ENCODE results near the gene LRFN4. TPM values are rescaled to one million over a fixed set of nuclear protein-coding genes. Genes with fewer than 3 reads are reported as not detected.

Gene LRFN4
- total RNA-seq, 1 donor from 2014 or later = 12.0 TPM

DNA sequence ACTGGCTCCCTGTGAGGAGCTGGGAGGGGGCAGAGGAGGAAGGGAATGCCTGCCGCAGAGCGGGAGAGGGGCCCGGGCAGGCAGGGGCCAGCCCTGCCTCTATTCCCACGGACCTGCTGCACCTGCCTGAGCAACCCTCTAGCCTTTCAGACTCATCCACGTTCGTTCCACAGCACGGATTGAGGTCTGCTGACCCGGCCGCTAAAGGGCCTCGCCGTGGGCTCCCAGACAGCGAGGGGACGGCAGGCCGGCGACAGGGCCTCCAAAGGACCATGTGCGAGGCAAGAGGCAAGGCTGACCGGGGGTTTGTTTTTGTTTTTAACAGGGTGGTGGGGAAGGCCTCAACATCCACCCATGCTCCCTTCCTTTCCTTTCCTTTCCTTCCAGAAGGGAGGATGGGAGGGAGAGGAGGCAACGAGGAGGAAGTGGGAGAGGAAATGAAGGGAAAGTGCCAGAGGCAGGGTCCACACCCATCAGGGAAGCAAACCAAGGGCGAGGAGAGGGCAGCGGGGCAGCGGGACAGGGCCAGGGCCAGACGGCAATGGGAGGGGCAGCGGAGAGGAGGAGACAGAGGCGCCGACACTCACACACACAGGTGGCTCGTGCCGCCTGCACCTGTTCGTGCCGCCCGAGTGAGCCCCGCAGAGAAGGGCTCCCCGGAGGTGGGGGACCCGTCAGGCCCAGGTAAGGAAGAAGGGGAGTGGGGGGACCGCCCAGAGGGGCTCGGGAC lies 7.5 kb downstream of the LRFN4 start:
- no peak overlapping the region for H3K4me3 ChIP-seq (ENCODE audit: low read length in 3 of 3)
- no peaks in the 10 kb centered on the region for H3K4me1 ChIP-seq (ENCODE audit: control insufficient read depth in 3 of 3, insufficient read depth in 3 of 3, low read length in 3 of 3)
- no peaks in the 10 kb centered on the region for H3K9me3 ChIP-seq (ENCODE audit: control insufficient read depth in 3 of 3, low read length in 3 of 3)
- no peak overlapping the region for H3K27ac ChIP-seq (ENCODE audit: low read depth, low read length)
- H3K27me3 ChIP-seq (ENCODE audit: control insufficient read depth in 3 of 3, insufficient read depth in 3 of 3, low read length in 3 of 3) = no peaks in the 10 kb centered on the region
- H3K9ac ChIP-seq (ENCODE audit: low read depth in 1 of 3, low read length in 3 of 3) = no peak overlapping the region
- H3K36me3 ChIP-seq (ENCODE audit: control insufficient read depth in 3 of 3, insufficient read depth in 3 of 3, low read length in 3 of 3) = peaks cover 0 to 8% (median 5%) of the 10 kb centered on the region in 3 donors

GRCh38 chr11:66864924-66865697 lies 8.2 kb downstream of the LRFN4 start:
- Histone ChIP-seq H3K4me1 (ENCODE audit: control insufficient read depth in 3 of 3, insufficient read depth in 3 of 3, low read length in 3 of 3) (no peaks in the 10 kb centered on the region), H3K4me3 (ENCODE audit: low read length in 3 of 3) (no peak overlapping the region), H3K27ac (ENCODE audit: low read depth, low read length) (no peak overlapping the region)

DNA sequence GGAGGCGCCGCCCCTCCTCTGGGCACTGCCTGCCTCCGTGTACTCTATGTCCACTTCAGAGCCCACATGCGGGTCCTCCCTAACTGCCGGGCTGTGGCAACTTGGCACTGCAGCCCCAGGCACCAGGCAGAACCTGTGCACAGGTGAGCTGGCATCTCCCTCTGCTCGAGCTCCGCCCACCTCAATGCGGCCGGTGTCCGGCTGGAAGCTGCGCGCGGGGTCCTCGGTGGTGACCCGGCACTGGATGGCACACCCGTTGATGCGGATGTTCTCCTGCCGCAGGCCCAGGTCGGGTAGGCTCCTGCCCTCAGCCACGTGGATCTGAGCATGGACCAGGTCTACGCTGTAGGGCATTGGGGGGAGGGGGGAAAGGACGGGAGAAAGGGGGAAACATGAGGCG lies 9.1 kb downstream of the LRFN4 start:
- Histone ChIP-seq H3K4me3 (ENCODE audit: low read length in 3 of 3) (no peak overlapping the region), H3K36me3 (ENCODE audit: control insufficient read depth in 3 of 3, insufficient read depth in 3 of 3, low read length in 3 of 3) (peaks cover 5 to 19% (median 14%) of the 10 kb centered on the region in 3 donors), H3K9ac (ENCODE audit: low read depth in 1 of 3, low read length in 3 of 3) (no peak overlapping the region), H3K27ac (ENCODE audit: low read depth, low read length) (no peak overlapping the region), H3K9me3 (ENCODE audit: control insufficient read depth in 3 of 3, low read length in 3 of 3) (no peaks in the 10 kb centered on the region), H3K4me1 (ENCODE audit: control insufficient read depth in 3 of 3, insufficient read depth in 3 of 3, low read length in 3 of 3) (no peaks in the 10 kb centered on the region), H3K27me3 (ENCODE audit: control insufficient read depth in 3 of 3, insufficient read depth in 3 of 3, low read length in 3 of 3) (no peaks in the 10 kb centered on the region)

More at GRCh38 chr11:66864924-66865697, 8.2 kb downstream of the LRFN4 start:
- Histone ChIP-seq H3K36me3 (ENCODE audit: control insufficient read depth in 3 of 3, insufficient read depth in 3 of 3, low read length in 3 of 3) (peaks cover under 1 to 15% (median 6%) of the 10 kb centered on the region in 3 donors), H3K9ac (ENCODE audit: low read depth in 1 of 3, low read length in 3 of 3) (no peak overlapping the region), H3K27me3 (ENCODE audit: control insufficient read depth in 3 of 3, insufficient read depth in 3 of 3, low read length in 3 of 3) (no peaks in the 10 kb centered on the region), H3K9me3 (ENCODE audit: control insufficient read depth in 3 of 3, low read length in 3 of 3) (no peaks in the 10 kb centered on the region)

DNA sequence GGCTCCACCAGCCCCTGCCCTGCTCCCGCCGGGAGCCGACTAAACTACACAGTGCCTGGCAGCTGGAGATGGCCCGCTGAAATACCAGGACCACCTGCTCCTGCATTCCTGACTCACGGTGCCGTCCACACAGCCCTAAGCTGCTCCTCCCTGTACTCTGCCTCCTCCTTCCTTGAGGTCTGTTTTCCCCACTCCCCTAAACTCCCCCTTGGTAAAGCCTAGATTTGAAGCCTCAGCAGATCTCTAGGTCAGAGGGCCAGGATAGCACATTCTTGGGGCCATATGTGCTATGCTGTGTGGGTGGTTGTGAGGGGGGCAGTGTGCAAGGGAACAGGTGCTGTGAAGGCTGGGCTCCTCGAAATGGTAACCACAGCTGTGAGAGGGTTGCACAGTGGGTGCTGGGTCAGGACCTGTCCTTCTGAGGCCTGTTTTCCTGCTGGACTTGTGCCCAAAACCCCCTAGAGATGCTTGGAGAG lies 9.7 kb downstream of the LRFN4 start:
- no peak overlapping the region for H3K9ac ChIP-seq (ENCODE audit: low read depth in 1 of 3, low read length in 3 of 3)
- no peak overlapping the region for H3K4me3 ChIP-seq (ENCODE audit: low read length in 3 of 3)
- H3K36me3 ChIP-seq (ENCODE audit: control insufficient read depth in 3 of 3, insufficient read depth in 3 of 3, low read length in 3 of 3) = peaks cover 8 to 24% (median 18%) of the 10 kb centered on the region in 3 donors
- H3K27me3 ChIP-seq (ENCODE audit: control insufficient read depth in 3 of 3, insufficient read depth in 3 of 3, low read length in 3 of 3) = no peaks in the 10 kb centered on the region
- H3K27ac ChIP-seq (ENCODE audit: low read depth, low read length) = no peak overlapping the region
- H3K4me1 ChIP-seq (ENCODE audit: control insufficient read depth in 3 of 3, insufficient read depth in 3 of 3, low read length in 3 of 3) = no peaks in the 10 kb centered on the region
- no peaks in the 10 kb centered on the region for H3K9me3 ChIP-seq (ENCODE audit: control insufficient read depth in 3 of 3, low read length in 3 of 3)

GRCh38 chr11:66867425-66868040 lies 10.7 kb downstream of the LRFN4 start:
- no peak overlapping the region for H3K4me3 ChIP-seq (ENCODE audit: low read length in 3 of 3)
- H3K9ac ChIP-seq (ENCODE audit: low read depth in 1 of 3, low read length in 3 of 3) = no peak overlapping the region
- no peaks in the 10 kb centered on the region for H3K4me1 ChIP-seq (ENCODE audit: control insufficient read depth in 3 of 3, insufficient read depth in 3 of 3, low read length in 3 of 3)
- no peaks in the 10 kb centered on the region for H3K9me3 ChIP-seq (ENCODE audit: control insufficient read depth in 3 of 3, low read length in 3 of 3)
- peaks cover 8 to 21% (median 19%) of the 10 kb centered on the region in 3 donors for H3K36me3 ChIP-seq (ENCODE audit: control insufficient read depth in 3 of 3, insufficient read depth in 3 of 3, low read length in 3 of 3)
- H3K27ac ChIP-seq (ENCODE audit: low read depth, low read length) = no peak overlapping the region
- H3K27me3 ChIP-seq (ENCODE audit: control insufficient read depth in 3 of 3, insufficient read depth in 3 of 3, low read length in 3 of 3) = no peaks in the 10 kb centered on the region

- H3K4me1 ChIP-seq (ENCODE audit: control insufficient read depth in 3 of 3, insufficient read depth in 3 of 3, low read length in 3 of 3) = no peaks in the 10 kb centered on the region
- H3K9ac ChIP-seq (ENCODE audit: low read depth in 1 of 3, low read length in 3 of 3) = no peak overlapping the region
- H3K36me3 ChIP-seq (ENCODE audit: control insufficient read depth in 3 of 3, insufficient read depth in 3 of 3, low read length in 3 of 3) = peaks cover 8 to 21% (median 19%) of the 10 kb centered on the region in 3 donors
- H3K9me3 ChIP-seq (ENCODE audit: control insufficient read depth in 3 of 3, low read length in 3 of 3) = no peaks in the 10 kb centered on the region
- H3K4me3 ChIP-seq (ENCODE audit: low read length in 3 of 3) = no peak overlapping the region
- H3K27me3 ChIP-seq (ENCODE audit: control insufficient read depth in 3 of 3, insufficient read depth in 3 of 3, low read length in 3 of 3) = no peaks in the 10 kb centered on the region
- H3K27ac ChIP-seq (ENCODE audit: low read depth, low read length) = no peak overlapping the region
Observed at GRCh38 chr11:66868082-66868725, 11.3 kb downstream of the LRFN4 start.

- H3K9me3 ChIP-seq (ENCODE audit: control insufficient read depth in 3 of 3, low read length in 3 of 3) = no peaks in the 10 kb centered on the region
- H3K36me3 ChIP-seq (ENCODE audit: control insufficient read depth in 3 of 3, insufficient read depth in 3 of 3, low read length in 3 of 3) = peaks cover 8 to 21% (median 17%) of the 10 kb centered on the region in 3 donors
- H3K27me3 ChIP-seq (ENCODE audit: control insufficient read depth in 3 of 3, insufficient read depth in 3 of 3, low read length in 3 of 3) = no peaks in the 10 kb centered on the region
- no peaks in the 10 kb centered on the region for H3K4me1 ChIP-seq (ENCODE audit: control insufficient read depth in 3 of 3, insufficient read depth in 3 of 3, low read length in 3 of 3)
- H3K4me3 ChIP-seq (ENCODE audit: low read length in 3 of 3) = no peak overlapping the region
- H3K9ac ChIP-seq (ENCODE audit: low read depth in 1 of 3, low read length in 3 of 3) = no peak overlapping the region
- no peak overlapping the region for H3K27ac ChIP-seq (ENCODE audit: low read depth, low read length)
Observed at GRCh38 chr11:66868726-66869566, 12.1 kb downstream of the LRFN4 start.

DNA sequence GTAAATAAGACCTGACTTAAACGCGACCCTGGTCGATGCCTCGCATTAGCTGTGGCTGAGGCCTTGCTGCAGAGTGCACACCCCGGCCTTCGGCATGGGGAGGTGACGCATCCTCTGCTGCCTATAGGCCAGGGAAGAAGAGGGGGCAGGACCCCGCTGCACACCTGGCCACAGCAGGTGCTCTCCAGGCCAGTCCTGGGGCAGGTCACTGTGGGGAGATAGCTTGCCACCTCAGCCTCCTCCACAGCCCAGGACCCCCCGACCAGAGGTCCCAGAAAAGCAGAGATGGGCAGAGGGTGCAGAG lies 12.7 kb downstream of the LRFN4 start:
- Histone ChIP-seq H3K4me1 (ENCODE audit: control insufficient read depth in 3 of 3, insufficient read depth in 3 of 3, low read length in 3 of 3) (no peaks in the 10 kb centered on the region), H3K9me3 (ENCODE audit: control insufficient read depth in 3 of 3, low read length in 3 of 3) (no peaks in the 10 kb centered on the region), H3K9ac (ENCODE audit: low read depth in 1 of 3, low read length in 3 of 3) (no peak overlapping the region), H3K27me3 (ENCODE audit: control insufficient read depth in 3 of 3, insufficient read depth in 3 of 3, low read length in 3 of 3) (no peaks in the 10 kb centered on the region), H3K27ac (ENCODE audit: low read depth, low read length) (no peak overlapping the region), H3K4me3 (ENCODE audit: low read length in 3 of 3) (no peak overlapping the region), H3K36me3 (ENCODE audit: control insufficient read depth in 3 of 3, insufficient read depth in 3 of 3, low read length in 3 of 3) (peaks cover 8 to 21% (median 17%) of the 10 kb centered on the region in 3 donors)

DNA sequence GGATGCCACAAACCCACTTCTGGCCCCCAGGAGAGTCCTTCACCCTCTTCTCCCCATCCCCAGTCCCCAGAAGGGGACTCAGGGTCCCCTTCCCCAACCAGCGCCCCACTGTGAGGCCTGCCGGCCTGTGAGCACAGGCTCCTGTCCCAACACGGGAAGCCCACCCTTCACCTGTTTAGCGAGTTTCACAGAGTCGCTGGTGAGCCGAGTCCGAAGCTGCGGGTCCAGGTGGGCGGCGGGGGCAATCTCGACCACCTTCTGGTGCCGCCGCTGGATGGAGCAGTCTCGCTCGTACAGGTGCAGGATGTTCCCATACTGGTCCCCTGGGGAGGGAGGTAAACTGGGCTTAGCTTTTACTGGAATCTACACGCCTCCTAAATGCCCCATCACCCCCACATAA lies 13.3 kb downstream of the LRFN4 start:
- H3K9ac ChIP-seq (ENCODE audit: low read depth in 1 of 3, low read length in 3 of 3) = no peak overlapping the region
- H3K36me3 ChIP-seq (ENCODE audit: control insufficient read depth in 3 of 3, insufficient read depth in 3 of 3, low read length in 3 of 3) = peaks cover 8 to 21% (median 17%) of the 10 kb centered on the region in 3 donors
- H3K4me3 ChIP-seq (ENCODE audit: low read length in 3 of 3) = no peak overlapping the region
- H3K9me3 ChIP-seq (ENCODE audit: control insufficient read depth in 3 of 3, low read length in 3 of 3) = no peaks in the 10 kb centered on the region
- no peaks in the 10 kb centered on the region for H3K27me3 ChIP-seq (ENCODE audit: control insufficient read depth in 3 of 3, insufficient read depth in 3 of 3, low read length in 3 of 3)
- H3K27ac ChIP-seq (ENCODE audit: low read depth, low read length) = no peak overlapping the region
- no peaks in the 10 kb centered on the region for H3K4me1 ChIP-seq (ENCODE audit: control insufficient read depth in 3 of 3, insufficient read depth in 3 of 3, low read length in 3 of 3)
